ENCODE data around the gene TMED10. TPM values are rescaled to one million over a fixed set of nuclear protein-coding genes. Genes with fewer than 3 reads are reported as not detected.
"Not testable (repeated sequence)": the region's sequence is repeated elsewhere in the genome, so short reads cannot be mapped to it uniquely, and the experiment has no call there.

Gene TMED10
- total and polyA plus RNA-seq, 4 donors: 79.5 to 398 (median 274) TPM

GRCh38 chr14:75183225-75183624, 6.8 kb upstream of the TMED10 start:
- TF ChIP-seq CTCF (IDR thresholded peaks at IDR 0.05; ENCODE audit: control extremely low read depth, extremely low read depth): no peak
- 37 to 59% methylated on average over 1 of the region's 1 CpG for WGBS, 2 donors
- ATAC-seq (ENCODE audit: insufficient read depth, low FRiP score): no peak

GRCh38 chr14:75182821-75183220, 6.4 kb upstream of the TMED10 start:
- Histone ChIP-seq H3K36me3 (ENCODE audit: control insufficient read depth in 4 of 4, insufficient read depth in 4 of 4, low read length in 4 of 4) (no peaks in the 10 kb centered on the region), H3K27ac (ENCODE audit: low read depth in 1 of 2, low read length in 1 of 2) (peak overlapping the region in 1 of 2 donors; percentile 82), H3K9me3 (ENCODE audit: control insufficient read depth in 4 of 4, insufficient read depth in 3 of 4, low read length in 3 of 4) (no peaks in the 10 kb centered on the region), H3K9ac (ENCODE audit: insufficient read depth in 1 of 2, low read length in 2 of 2) (no peak overlapping the region), H3K4me1 (ENCODE audit: control insufficient read depth in 5 of 5, insufficient read depth in 5 of 5, low read length in 5 of 5) (peaks cover 2 to 10% (median 4%) of the 10 kb centered on the region in 5 donors), H3K27me3 (ENCODE audit: control insufficient read depth in 3 of 3, insufficient read depth in 3 of 3, low read length in 2 of 3) (peaks cover 0 to 7% (median 0%) of the 10 kb centered on the region in 3 donors), H3K4me3 (no peak overlapping the region)
- DNase-seq (peak; percentile 46 to 85 (median 83)), ATAC-seq (ENCODE audit: insufficient read depth, low FRiP score) (peak; percentile 24)
- TF ChIP-seq CTCF (IDR thresholded peaks at IDR 0.05; ENCODE audit: control extremely low read depth, extremely low read depth): no peak
- 6 to 36% methylated on average over 1 of the region's 1 CpG for WGBS, 2 donors

More at GRCh38 chr14:75183225-75183624, 6.8 kb upstream of the TMED10 start:
- Histone ChIP-seq H3K4me1 (ENCODE audit: control insufficient read depth in 5 of 5, insufficient read depth in 5 of 5, low read length in 5 of 5) (peaks cover 2 to 10% (median 4%) of the 10 kb centered on the region in 5 donors), H3K9me3 (ENCODE audit: control insufficient read depth in 4 of 4, insufficient read depth in 3 of 4, low read length in 3 of 4) (no peaks in the 10 kb centered on the region), H3K36me3 (ENCODE audit: control insufficient read depth in 4 of 4, insufficient read depth in 4 of 4, low read length in 4 of 4) (no peaks in the 10 kb centered on the region), H3K27ac (ENCODE audit: low read depth in 1 of 2, low read length in 1 of 2) (peak overlapping the region in 1 of 2 donors; percentile 89), H3K4me3 (no peak overlapping the region), H3K9ac (ENCODE audit: insufficient read depth in 1 of 2, low read length in 2 of 2) (peak overlapping the region in 1 of 2 donors; percentile 60), H3K27me3 (ENCODE audit: control insufficient read depth in 3 of 3, insufficient read depth in 3 of 3, low read length in 2 of 3) (peaks cover 0 to 7% (median 0%) of the 10 kb centered on the region in 3 donors)
- no peak for DNase-seq

- not testable (repeated sequence) for DNase-seq; H3K36me3 ChIP-seq (ENCODE audit: control insufficient read depth in 4 of 4, insufficient read depth in 4 of 4, low read length in 4 of 4); H3K9me3 ChIP-seq (ENCODE audit: control insufficient read depth in 4 of 4, insufficient read depth in 3 of 4, low read length in 3 of 4); ATAC-seq (ENCODE audit: insufficient read depth, low FRiP score); H3K27me3 ChIP-seq (ENCODE audit: control insufficient read depth in 3 of 3, insufficient read depth in 3 of 3, low read length in 2 of 3); H3K9ac ChIP-seq (ENCODE audit: insufficient read depth in 1 of 2, low read length in 2 of 2); H3K4me3 ChIP-seq
- H3K4me1 ChIP-seq (ENCODE audit: control insufficient read depth in 5 of 5, insufficient read depth in 5 of 5, low read length in 5 of 5): peaks cover 2 to 10% (median 4%) of the 10 kb centered on the region in 5 donors
- 79 to 81% methylated on average over 11 of the region's 11 CpGs for WGBS, 2 donors
- H3K27ac ChIP-seq (ENCODE audit: low read depth in 1 of 2, low read length in 1 of 2): peak overlapping the region in 1 of 2 donors; percentile 82
These were observed 5.8 kb upstream of the TMED10 start for GRCh38 chr14:75182163-75182562.

- H3K4me1 ChIP-seq (ENCODE audit: control insufficient read depth in 5 of 5, insufficient read depth in 5 of 5, low read length in 5 of 5): peaks cover 2 to 10% (median 4%) of the 10 kb centered on the region in 5 donors
- TF ChIP-seq CTCF (IDR thresholded peaks at IDR 0.05; ENCODE audit: control extremely low read depth, extremely low read depth): no peak
- peaks cover 0 to 3% (median 0%) of the 10 kb centered on the region in 3 donors for H3K27me3 ChIP-seq (ENCODE audit: control insufficient read depth in 3 of 3, insufficient read depth in 3 of 3, low read length in 2 of 3)
- no peak overlapping the region for H3K9ac ChIP-seq (ENCODE audit: insufficient read depth in 1 of 2, low read length in 2 of 2)
- no peaks in the 10 kb centered on the region for H3K36me3 ChIP-seq (ENCODE audit: control insufficient read depth in 4 of 4, insufficient read depth in 4 of 4, low read length in 4 of 4)
- H3K9me3 ChIP-seq (ENCODE audit: control insufficient read depth in 4 of 4, insufficient read depth in 3 of 4, low read length in 3 of 4): no peaks in the 10 kb centered on the region
- 50 to 57% methylated on average over 1 of the region's 1 CpG for WGBS, 2 donors
- ATAC-seq (ENCODE audit: insufficient read depth, low FRiP score): no peak
- no peak for DNase-seq
- no peak overlapping the region for H3K4me3 ChIP-seq
- H3K27ac ChIP-seq (ENCODE audit: low read depth in 1 of 2, low read length in 1 of 2): peak overlapping the region in 1 of 2 donors; percentile 37
These were observed 5.1 kb upstream of the TMED10 start for GRCh38 chr14:75181293-75182062.
